ENCODE measurements around the gene TXLNB. TPM values are rescaled to one million over a fixed set of nuclear protein-coding genes. Genes with fewer than 3 reads are reported as not detected.

The TXLNB gene
- polyA plus RNA-seq (2012; ENCODE audit: low read depth, missing spikeins) = 1.7 TPM

GRCh38 chr6:139291813-139292619 is at the start of gene TXLNB:
TSS of gene TXLNB (minus strand) at chr6:139291998. CDS start at chr6:139288899, 3,099 bp downstream.
- TF ChIP-seq TAF1 (IDR thresholded peaks at IDR 0.05; ENCODE audit: low read depth, low read length) (no peak), SPI1 (IDR thresholded peaks at IDR 0.05; ENCODE audit: low read depth, low read length) (no peak), POLR2AphosphoS5 (IDR thresholded peaks at IDR 0.05; ENCODE audit: low read depth, low read length) (no peak), POLR2A (IDR thresholded peaks at IDR 0.05; ENCODE audit: low read depth, low read length) (no peak), PAX5 (IDR thresholded peaks at IDR 0.05; ENCODE audit: insufficient read depth, low read length, severe bottlenecking) (no peak), POU2F2 (IDR thresholded peaks at IDR 0.05; ENCODE audit: low read depth, low read length) (no peak)
- peak; percentile 95 for FAIRE-seq
- peak; percentile 24 for DNase-seq (ENCODE audit: insufficient read length, low spot score)

GRCh38 chr6:139341060-139341459 is 49.3 kb upstream of the TXLNB start:
- no peak for FAIRE-seq
- DNase-seq (ENCODE audit: insufficient read length, low spot score) = no peak

GRCh38 chr6:139338795-139339194 is 47.0 kb upstream of the TXLNB start:
- DNase-seq (ENCODE audit: insufficient read length, low spot score) (no peak), FAIRE-seq (no peak)
- TF ChIP-seq SPI1 (IDR thresholded peaks at IDR 0.05; ENCODE audit: low read depth, low read length) = no peak
- no peak for TF ChIP-seq TAF1 (IDR thresholded peaks at IDR 0.05; ENCODE audit: low read depth, low read length)
- TF ChIP-seq POLR2AphosphoS5 (IDR thresholded peaks at IDR 0.05; ENCODE audit: low read depth, low read length) = no peak
- TF ChIP-seq PAX5 (IDR thresholded peaks at IDR 0.05; ENCODE audit: insufficient read depth, low read length, severe bottlenecking) = no peak
- no peak for TF ChIP-seq POLR2A (IDR thresholded peaks at IDR 0.05; ENCODE audit: low read depth, low read length)
- no peak for TF ChIP-seq POU2F2 (IDR thresholded peaks at IDR 0.05; ENCODE audit: low read depth, low read length)

More at GRCh38 chr6:139341060-139341459, 49.3 kb upstream of the TXLNB start:
- no peak for TF ChIP-seq POLR2AphosphoS5 (IDR thresholded peaks at IDR 0.05; ENCODE audit: low read depth, low read length)
- TF ChIP-seq PAX5 (IDR thresholded peaks at IDR 0.05; ENCODE audit: insufficient read depth, low read length, severe bottlenecking) = no peak
- no peak for TF ChIP-seq POLR2A (IDR thresholded peaks at IDR 0.05; ENCODE audit: low read depth, low read length)
- TF ChIP-seq POU2F2 (IDR thresholded peaks at IDR 0.05; ENCODE audit: low read depth, low read length) = no peak
- TF ChIP-seq TAF1 (IDR thresholded peaks at IDR 0.05; ENCODE audit: low read depth, low read length) = no peak
- TF ChIP-seq SPI1 (IDR thresholded peaks at IDR 0.05; ENCODE audit: low read depth, low read length) = no peak

- no peak for TF ChIP-seq POLR2A (IDR thresholded peaks at IDR 0.05; ENCODE audit: low read depth, low read length)
- TF ChIP-seq SPI1 (IDR thresholded peaks at IDR 0.05; ENCODE audit: low read depth, low read length) = no peak
- no peak for DNase-seq (ENCODE audit: insufficient read length, low spot score)
- FAIRE-seq = no peak
Measured at GRCh38 chr6:139337830-139338229, 46.0 kb upstream of the TXLNB start.

GRCh38 chr6:139337001-139337400 is 45.2 kb upstream of the TXLNB start:
- no peak for DNase-seq (ENCODE audit: insufficient read length, low spot score)
- peak; percentile 5 for FAIRE-seq
- TF ChIP-seq SPI1 (IDR thresholded peaks at IDR 0.05; ENCODE audit: low read depth, low read length) (no peak), POLR2A (IDR thresholded peaks at IDR 0.05; ENCODE audit: low read depth, low read length) (no peak), POLR2AphosphoS5 (IDR thresholded peaks at IDR 0.05; ENCODE audit: low read depth, low read length) (no peak), POU2F2 (IDR thresholded peaks at IDR 0.05; ENCODE audit: low read depth, low read length) (no peak), TAF1 (IDR thresholded peaks at IDR 0.05; ENCODE audit: low read depth, low read length) (no peak), PAX5 (IDR thresholded peaks at IDR 0.05; ENCODE audit: insufficient read depth, low read length, severe bottlenecking) (no peak)

GRCh38 chr6:139336488-139336887 is 44.7 kb upstream of the TXLNB start:
- no peak for FAIRE-seq
- TF ChIP-seq POLR2AphosphoS5 (IDR thresholded peaks at IDR 0.05; ENCODE audit: low read depth, low read length) = no peak
- no peak for TF ChIP-seq PAX5 (IDR thresholded peaks at IDR 0.05; ENCODE audit: insufficient read depth, low read length, severe bottlenecking)
- no peak for TF ChIP-seq SPI1 (IDR thresholded peaks at IDR 0.05; ENCODE audit: low read depth, low read length)
- no peak for TF ChIP-seq POU2F2 (IDR thresholded peaks at IDR 0.05; ENCODE audit: low read depth, low read length)
- no peak for TF ChIP-seq POLR2A (IDR thresholded peaks at IDR 0.05; ENCODE audit: low read depth, low read length)
- DNase-seq (ENCODE audit: insufficient read length, low spot score) = no peak

- DNase-seq (ENCODE audit: insufficient read length, low spot score) (no peak), FAIRE-seq (no peak)
- TF ChIP-seq TAF1 (IDR thresholded peaks at IDR 0.05; ENCODE audit: low read depth, low read length) (no peak), POLR2AphosphoS5 (IDR thresholded peaks at IDR 0.05; ENCODE audit: low read depth, low read length) (no peak), POU2F2 (IDR thresholded peaks at IDR 0.05; ENCODE audit: low read depth, low read length) (no peak), PAX5 (IDR thresholded peaks at IDR 0.05; ENCODE audit: insufficient read depth, low read length, severe bottlenecking) (no peak), POLR2A (IDR thresholded peaks at IDR 0.05; ENCODE audit: low read depth, low read length) (no peak), SPI1 (IDR thresholded peaks at IDR 0.05; ENCODE audit: low read depth, low read length) (no peak)
Measured at GRCh38 chr6:139335447-139336210, 43.8 kb upstream of the TXLNB start.

- DNase-seq (ENCODE audit: insufficient read length, low spot score) = no peak
- TF ChIP-seq POU2F2 (IDR thresholded peaks at IDR 0.05; ENCODE audit: low read depth, low read length) (no peak), POLR2A (IDR thresholded peaks at IDR 0.05; ENCODE audit: low read depth, low read length) (no peak), SPI1 (IDR thresholded peaks at IDR 0.05; ENCODE audit: low read depth, low read length) (no peak)
- no peak for FAIRE-seq
Measured at GRCh38 chr6:139334806-139335446, 43.1 kb upstream of the TXLNB start.

GRCh38 chr6:139330826-139331500 is 39.2 kb upstream of the TXLNB start:
- FAIRE-seq (no peak), DNase-seq (ENCODE audit: insufficient read length, low spot score) (no peak)
- TF ChIP-seq POU2F2 (IDR thresholded peaks at IDR 0.05; ENCODE audit: low read depth, low read length) = no peak
- no peak for TF ChIP-seq TAF1 (IDR thresholded peaks at IDR 0.05; ENCODE audit: low read depth, low read length)
- TF ChIP-seq PAX5 (IDR thresholded peaks at IDR 0.05; ENCODE audit: insufficient read depth, low read length, severe bottlenecking) = no peak
- TF ChIP-seq POLR2A (IDR thresholded peaks at IDR 0.05; ENCODE audit: low read depth, low read length) = no peak
- TF ChIP-seq SPI1 (IDR thresholded peaks at IDR 0.05; ENCODE audit: low read depth, low read length) = no peak
- TF ChIP-seq POLR2AphosphoS5 (IDR thresholded peaks at IDR 0.05; ENCODE audit: low read depth, low read length) = no peak

Measured in GM12891 (cell line).